Ascending aorta (tissue), 2 donors: ENCODE data around the gene ERMAP. TPM values are rescaled to one million over a fixed set of nuclear protein-coding genes. Genes with fewer than 3 reads are reported as not detected.
"Not testable (repeated sequence)": the region's sequence is repeated elsewhere in the genome, so short reads cannot be mapped to it uniquely, and the experiment has no call there.

Source experiments
- DNase-seq, 2 donors: peaks; one replicate each; pipeline ENCODE4 v3.0.0-alpha.2; 2019; ENCODE audit warnings: low spot score in 2 of 2
- H3K27ac ChIP-seq, 2 donors: fragments of 200-600 bp; sonication (generic); one replicate each; pipeline ENCODE4 v1.5.1; 2016 to 2017; ENCODE audit warnings: mild to moderate bottlenecking in 1 of 2
- H3K27me3 ChIP-seq: fragments of 200-600 bp; sonication (generic); one replicate; pipeline ENCODE4 v1.5.1; 2017
- H3K36me3 ChIP-seq, 2 donors: fragments of 200-600 bp; sonication (generic); one replicate each; pipeline ENCODE4 v1.5.1; 2016
- H3K4me1 ChIP-seq, 2 donors: fragments of 200-600 bp; sonication (generic); one replicate each; pipeline ENCODE4 v1.5.1; 2016 to 2017; ENCODE audit warnings: mild to moderate bottlenecking in 1 of 2
- H3K4me3 ChIP-seq, 2 donors: fragments of 200-600 bp; sonication (generic); one replicate each; pipeline ENCODE4 v1.5.1; 2016 to 2017; ENCODE audit warnings: mild to moderate bottlenecking in 1 of 2
- H3K9me3 ChIP-seq, 2 donors: fragments of 200-600 bp; sonication (generic); one replicate each; pipeline ENCODE4 v1.5.1; 2016
- intact Hi-C: fragments of 100-400 bp; cut with DNase I; formaldehyde crosslinking; loops from one replicate; pipeline ENCODE4 v1.15.1; 2023
- total RNA-seq: library from RNA; depleted of rRNA; stranded (reverse); fragments of >200 nt; gene quantifications from one replicate; pipeline ENCODE4 v1.1.0, GENCODE V29; 2016
- TF ChIP-seq, protein P1 (sequence below), 3 experiments: fragments of 200-600 bp in 2 of 3; fragments of 450-650 bp in 1 of 3; sonication (generic) in 2 of 3; IDR thresholded peaks; one replicate each; pipeline ENCODE4 v1.5.1; 2016 to 2019; ENCODE audit warnings: antibody characterized with exemption in 3 of 3, mild to moderate bottlenecking in 1 of 3, moderate library complexity in 1 of 3

ERMAP gene
- total RNA-seq, 1 donor from 2014 or later, result 0.11 TPM

- intact Hi-C loops, result no loop called here
Observed at GRCh38 chr1:42807056-42807668, 9.8 kb upstream of the ERMAP start.

GRCh38 chr1:42814815-42815214, 2.1 kb upstream of the ERMAP start:
- H3K9me3 ChIP-seq, H3K27me3 ChIP-seq, H3K4me3 ChIP-seq, H3K27ac ChIP-seq, H3K4me1 ChIP-seq, intact Hi-C loops, DNase-seq, H3K36me3 ChIP-seq: not testable (repeated sequence)

More at GRCh38 chr1:42807056-42807668, 9.8 kb upstream of the ERMAP start:
- no peaks in the 10 kb centered on the region for H3K4me1 ChIP-seq
- no peaks in the 10 kb centered on the region for H3K27me3 ChIP-seq
- no peaks in the 10 kb centered on the region for H3K9me3 ChIP-seq
- TF ChIP-seq, protein P1, sequence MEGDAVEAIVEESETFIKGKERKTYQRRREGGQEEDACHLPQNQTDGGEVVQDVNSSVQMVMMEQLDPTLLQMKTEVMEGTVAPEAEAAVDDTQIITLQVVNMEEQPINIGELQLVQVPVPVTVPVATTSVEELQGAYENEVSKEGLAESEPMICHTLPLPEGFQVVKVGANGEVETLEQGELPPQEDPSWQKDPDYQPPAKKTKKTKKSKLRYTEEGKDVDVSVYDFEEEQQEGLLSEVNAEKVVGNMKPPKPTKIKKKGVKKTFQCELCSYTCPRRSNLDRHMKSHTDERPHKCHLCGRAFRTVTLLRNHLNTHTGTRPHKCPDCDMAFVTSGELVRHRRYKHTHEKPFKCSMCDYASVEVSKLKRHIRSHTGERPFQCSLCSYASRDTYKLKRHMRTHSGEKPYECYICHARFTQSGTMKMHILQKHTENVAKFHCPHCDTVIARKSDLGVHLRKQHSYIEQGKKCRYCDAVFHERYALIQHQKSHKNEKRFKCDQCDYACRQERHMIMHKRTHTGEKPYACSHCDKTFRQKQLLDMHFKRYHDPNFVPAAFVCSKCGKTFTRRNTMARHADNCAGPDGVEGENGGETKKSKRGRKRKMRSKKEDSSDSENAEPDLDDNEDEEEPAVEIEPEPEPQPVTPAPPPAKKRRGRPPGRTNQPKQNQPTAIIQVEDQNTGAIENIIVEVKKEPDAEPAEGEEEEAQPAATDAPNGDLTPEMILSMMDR (IDR thresholded peaks at IDR 0.05), result no peak
- H3K27ac ChIP-seq, result no peak overlapping the region
- DNase-seq, result no peak
- H3K36me3 ChIP-seq, result peaks cover 3 to 9% of the 10 kb centered on the region in 2 donors
- H3K4me3 ChIP-seq, result no peak overlapping the region

DNA sequence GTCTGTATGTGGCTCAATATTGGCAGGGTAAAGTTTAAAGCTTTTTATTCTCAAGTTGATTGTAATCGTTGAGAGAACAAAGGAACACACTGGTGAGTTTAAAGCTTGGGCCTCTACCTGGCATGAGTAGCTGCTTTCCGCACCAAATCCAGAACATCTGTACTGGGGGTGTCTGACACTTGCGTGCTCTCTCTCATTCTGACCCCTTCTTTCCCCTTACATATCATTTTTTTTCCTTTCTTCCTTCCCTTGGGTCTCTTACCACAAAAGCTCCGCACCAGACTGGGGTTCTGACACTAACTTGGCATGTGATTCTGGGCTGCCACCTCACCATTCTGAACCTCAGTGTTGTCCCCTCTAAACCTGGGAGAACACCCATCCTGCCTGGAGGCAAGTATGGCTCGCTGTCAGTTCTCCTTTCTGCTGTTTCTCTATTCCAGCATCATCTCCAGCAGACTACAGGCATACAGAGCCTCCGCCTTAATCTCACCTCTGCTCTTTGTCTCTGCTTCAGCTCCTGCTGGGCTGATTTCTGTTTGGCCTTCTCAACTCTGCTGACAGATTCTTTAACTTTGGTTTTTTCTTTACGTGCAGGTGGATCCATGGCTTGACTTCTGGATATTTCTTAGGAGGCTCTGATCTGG, 859 bp upstream of the ERMAP start:
- no peaks in the 10 kb centered on the region for H3K27me3 ChIP-seq
- intact Hi-C loops, result no loop called here
- H3K4me1 ChIP-seq, result peaks cover 4 to 9% of the 10 kb centered on the region in 2 donors
- no peak for DNase-seq
- TF ChIP-seq, protein P1 (IDR thresholded peaks at IDR 0.05), result no peak
- peaks cover 0 to 4% of the 10 kb centered on the region in 2 donors for H3K36me3 ChIP-seq
- H3K9me3 ChIP-seq, result no peaks in the 10 kb centered on the region
- peak overlapping the region; percentile 96 to 99 for H3K27ac ChIP-seq
- H3K4me3 ChIP-seq, result peak overlapping the region; percentile 81 to 88

DNA sequence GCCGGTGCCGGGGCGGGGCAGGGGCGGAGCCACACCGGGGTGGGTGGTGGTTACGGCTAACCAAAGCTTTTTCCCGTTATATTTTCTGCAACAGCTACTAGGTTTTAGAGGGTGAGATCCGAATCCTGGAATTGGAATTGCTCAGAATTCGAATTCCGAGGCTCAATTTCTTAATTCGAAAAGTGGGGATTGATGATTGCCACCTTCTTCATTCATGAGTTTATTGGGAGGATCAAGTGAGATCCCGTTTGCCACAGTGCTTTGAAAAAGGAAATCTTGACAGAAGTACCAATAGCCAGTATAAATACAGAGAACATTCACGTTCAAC, 482 bp downstream of the ERMAP start:
- Histone ChIP-seq H3K27me3 (no peaks in the 10 kb centered on the region), H3K36me3 (no peaks in the 10 kb centered on the region), H3K4me3 (peak overlapping the region; percentile 81 to 88), H3K27ac (peak overlapping the region; percentile 96 to 99), H3K4me1 (peaks cover 4 to 9% of the 10 kb centered on the region in 2 donors), H3K9me3 (no peaks in the 10 kb centered on the region)
- DNase-seq, result no peak
- TF ChIP-seq, protein P1 (IDR thresholded peaks at IDR 0.05), result no peak
- intact Hi-C loops, result loop anchor here (1.0 kb wide), 2 partner anchors 29 to 50 kb away; partner anchors contain the start of genes C1orf50, P3H1 and ZNF691

DNA sequence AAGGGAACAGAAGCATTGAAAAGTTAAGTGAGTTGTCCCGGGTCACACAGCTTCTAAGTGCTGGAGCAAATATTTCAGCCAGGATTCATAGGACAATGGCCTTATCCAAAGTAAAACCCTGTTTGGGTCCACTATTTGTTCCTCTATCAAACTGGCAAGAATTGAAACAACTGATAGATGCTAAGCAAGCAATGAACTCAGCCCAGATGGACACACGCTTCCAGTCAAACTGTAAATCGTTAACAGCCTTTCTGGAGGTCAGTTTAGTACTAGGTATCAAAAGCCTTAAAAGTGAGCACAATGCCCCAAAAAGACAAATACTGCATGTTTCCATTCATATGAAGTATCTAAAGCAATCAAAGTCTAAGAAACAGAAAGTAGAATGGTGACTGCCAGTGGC, 1.1 kb downstream of the ERMAP start:
- H3K27ac ChIP-seq, result no peak overlapping the region
- H3K36me3 ChIP-seq, result no peaks in the 10 kb centered on the region
- peak overlapping the region in 1 of 2 donors; percentile 88 for H3K4me3 ChIP-seq
- TF ChIP-seq, protein P1 (IDR thresholded peaks at IDR 0.05), result no peak
- peaks cover 4 to 9% of the 10 kb centered on the region in 2 donors for H3K4me1 ChIP-seq
- intact Hi-C loops, result loop anchor here (1.0 kb wide), 2 partner anchors 28 to 51 kb away; partner anchors contain the start of genes C1orf50, P3H1 and ZNF691
- no peak for DNase-seq
- H3K9me3 ChIP-seq, result no peaks in the 10 kb centered on the region
- no peaks in the 10 kb centered on the region for H3K27me3 ChIP-seq

DNA sequence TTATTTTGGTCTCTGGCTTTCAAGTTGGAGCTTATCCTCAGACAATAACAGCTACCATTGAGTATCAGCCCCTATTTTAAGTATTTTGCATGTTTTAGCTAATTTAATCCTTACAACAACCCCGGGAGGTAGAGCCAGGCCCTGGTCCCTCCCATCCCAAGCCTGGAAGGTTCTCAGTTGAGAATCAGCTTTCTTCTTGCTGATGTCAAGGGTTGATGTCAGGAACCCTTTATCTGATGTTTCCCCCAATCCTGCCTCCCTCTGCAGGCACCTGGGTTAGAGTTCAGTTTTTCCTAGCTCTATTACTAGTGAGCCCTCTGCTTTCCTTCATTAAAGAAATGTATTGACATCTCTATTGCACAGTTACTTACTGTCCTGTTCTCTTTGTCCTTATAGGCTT, 3.9 kb downstream of the ERMAP start:
- H3K36me3 ChIP-seq, result no peaks in the 10 kb centered on the region
- no peak overlapping the region for H3K4me3 ChIP-seq
- intact Hi-C loops, result no loop called here
- DNase-seq, result no peak
- no peaks in the 10 kb centered on the region for H3K27me3 ChIP-seq
- H3K27ac ChIP-seq, result no peak overlapping the region
- H3K4me1 ChIP-seq, result peaks cover 4 to 8% of the 10 kb centered on the region in 2 donors
- TF ChIP-seq, protein P1 (IDR thresholded peaks at IDR 0.05), result no peak
- no peaks in the 10 kb centered on the region for H3K9me3 ChIP-seq
